GM12878 (cell line): Measurements from ENCODE around the gene SLX4. TPM values are rescaled to one million over a fixed set of nuclear protein-coding genes. Genes with fewer than 3 reads are reported as not detected.

Experiments used
- ATAC-seq: fragments of 200-7000 bp; cut with Tn5 transposase; 3 replicates; pipeline ENCODE4 v1.9.1; 2020; ENCODE audit warnings: mild to moderate bottlenecking, moderate library complexity
- BruUV-seq: library from RNA; stranded (reverse); fragments of 400-500 nt; replicated peaks from 2 replicates; lab custom pipeline; 2021; lab: Mats Ljungman, UMichigan
- CTCF ChIA-PET: fragments of 300-600 bp; sonication (Branson Sonifier 250); formaldehyde crosslinking; extraction: SDS; loops from one replicate; lab custom pipeline; 2021; ENCODE audit warnings: inconsistent platforms; lab: Yijun Ruan, JAX
- POLR2A ChIA-PET: fragments of 350-600 bp; formaldehyde crosslinking; extraction: SDS; loops from one replicate; lab custom pipeline; 2021; ENCODE audit warnings: inconsistent platforms; lab: Charles Lee
- RAD21 ChIA-PET: fragments of 300-600 bp; sonication (Branson Sonifier 250); formaldehyde crosslinking; loops from one replicate; lab custom pipeline; 2023; ENCODE audit warnings: antibody characterized with exemption; ENCODE audit not compliant: unreplicated experiment; lab: Charles Lee
- SMC1A ChIA-PET: fragments of 300-600 bp; sonication (Branson Sonifier 250); formaldehyde crosslinking; loops from one replicate; lab custom pipeline; 2023; ENCODE audit not compliant: unreplicated experiment, uncharacterized antibody; lab: Charles Lee
- DNase-seq: peaks from one replicate; pipeline ENCODE4 v3.0.0-alpha.2; 2011; ENCODE audit warnings: low read depth, low spot score
- FAIRE-seq: peaks from 3 replicates; lab custom pipeline; 2011; peaks lifted over from hg19 to GRCh38; lab: Jason Lieb, UNC
- H2AFZ ChIP-seq: 2 replicates; pipeline ENCODE4 v1.6.0; 2011; ENCODE audit warnings: low read depth, low read length, control low read depth; ENCODE audit not compliant: control insufficient read depth
- H3K27ac ChIP-seq: 2 replicates; pipeline ENCODE4 v1.5.1; 2011; ENCODE audit warnings: control low read depth; ENCODE audit not compliant: control insufficient read depth, insufficient read depth
- H3K27me3 ChIP-seq, 2 experiments: replicated peaks in 1 of 2; 2 replicates each; pipeline versions ENCODE4 v1.6.0 to v1.6.1; 2011; ENCODE audit warnings: low read length in 1 of 2; ENCODE audit not compliant: control insufficient read depth in 2 of 2, insufficient read depth in 2 of 2
- H3K36me3 ChIP-seq, 2 experiments: 2 replicates each; pipeline ENCODE4 v1.5.1; 2011; ENCODE audit warnings: low read length in 1 of 2; ENCODE audit not compliant: control insufficient read depth in 2 of 2, insufficient read depth in 2 of 2
- H3K4me1 ChIP-seq: 2 replicates; pipeline ENCODE4 v1.6.1; 2011; ENCODE audit warnings: mild to moderate bottlenecking, low read length, moderate library complexity, mixed read lengths; ENCODE audit not compliant: control insufficient read depth, insufficient read depth
- H3K4me2 ChIP-seq: 2 replicates; pipeline ENCODE4 v1.6.0; 2011; ENCODE audit warnings: control low read depth; ENCODE audit not compliant: control insufficient read depth, insufficient read depth
- H3K4me3 ChIP-seq: fragments of 200-600 bp; sonication (generic); 2 replicates; pipeline ENCODE4 v1.5.1; 2016
- H3K79me2 ChIP-seq: 2 replicates; pipeline ENCODE4 v1.6.0; 2011; ENCODE audit warnings: low read length; ENCODE audit not compliant: control insufficient read depth, insufficient read depth
- H3K9ac ChIP-seq: 2 replicates; pipeline ENCODE4 v1.8.0; 2011; ENCODE audit warnings: low read length, control low read depth, mixed read lengths; ENCODE audit not compliant: control insufficient read depth, insufficient read depth
- H3K9me3 ChIP-seq: replicated peaks from 3 replicates; pipeline ENCODE4 v1.5.1; 2011; ENCODE audit warnings: mild to moderate bottlenecking, low read length; ENCODE audit not compliant: control insufficient read depth, insufficient read depth
- H4K20me1 ChIP-seq: 2 replicates; pipeline ENCODE4 v1.6.0; 2011; ENCODE audit not compliant: control insufficient read depth, insufficient read depth
- MYC ChIP-seq: IDR thresholded peaks from 2 replicates; pipeline ENCODE4 v1.6.1; 2011; ENCODE audit warnings: mild to moderate bottlenecking, low read length, moderate library complexity, inconsistent platforms; ENCODE audit not compliant: insufficient read depth, insufficient replicate concordance, insufficient read length, severe bottlenecking
- WGBS: methylation state at CpG from one replicate; pipeline ENCODE4 v1.1.6; 2016; ENCODE audit warnings: low lambda C conversion rate; ENCODE audit not compliant: insufficient replicate concordance, insufficient coverage; ENCODE audit errors: missing lambda C conversion rate; 5-methylcytosine and 5-hydroxymethylcytosine counted together
- in situ Hi-C: fragments of 300-500 bp; cut with MboI; formaldehyde crosslinking; loops from 9 replicates; pipeline ENCODE4 v1.14.3; 2018; ENCODE audit warnings: mixed read lengths
- intact Hi-C: fragments of 100-400 bp; cut with micrococcal nuclease; formaldehyde crosslinking; loops from one replicate; pipeline ENCODE4 v1.14.2; 2022; ENCODE audit not compliant: unreplicated experiment
- polyA plus RNA-seq, 11 experiments: library from polyadenylated mRNA; depleted of rRNA in 4 of 11; unstranded in 6 of 11; stranded (reverse) in 5 of 11; fragments of >200 nt; fragmentation: Nextera tagmentation in 4 of 11; fragmentation: Illumina TruSeq in 1 of 11; extraction: Ambion mirVana in 4 of 11; extraction: Trizol in 1 of 11; gene quantifications; 1 replicate in 1 of 11; 2 replicates in 10 of 11; pipeline versions ENCODE4 v1.2.1 to v1.2.3, GENCODE V29; 2011 to 2016; ENCODE audit warnings: inconsistent platforms in 2 of 11, missing spikeins in 2 of 11, low read depth in 1 of 11
- total RNA-seq, 4 experiments: library from RNA; depleted of rRNA in 3 of 4; stranded (reverse); fragments of >200 nt in 3 of 4; fragmentation: Illumina TruSeq in 1 of 4; extraction: Trizol in 1 of 4; gene quantifications; 2 replicates each; pipeline versions ENCODE4 v1.2.1 to v1.2.3, GENCODE V29; 2013 to 2021

SLX4 gene
- total and polyA plus RNA-seq, 10 of the 15 experiments (the other 5 are each of a cell fraction or from before 2014, with no cell fraction given): 0.18 to 12.3 (median 4.8) TPM

GRCh38 chr16:3532741-3533140, 78.7 kb downstream of the SLX4 start:
- Histone ChIP-seq H3K4me1 (no peaks in the 10 kb centered on the region), H3K4me2 (no peak overlapping the region), H3K79me2 (no peaks in the 10 kb centered on the region), H3K9ac (no peak overlapping the region), H3K36me3 (no peaks in the 10 kb centered on the region; a peak in 1 of 4 replicates)
- BruUV-seq: no TSS peak
- ATAC-seq: no peak
- SMC1A ChIA-PET: no interaction called here
- in situ Hi-C loops: no loop called here
- no peak for TF ChIP-seq MYC
- TF ChIP-seq, all 136 proteins: peak for 0
- H3K9me3 ChIP-seq: no peaks in the 10 kb centered on the region
- WGBS: 99% methylated on average over 12 of the region's 12 CpGs
- H4K20me1 ChIP-seq: no peaks in the 10 kb centered on the region
- FAIRE-seq (no peak), DNase-seq (no peak)
- intact Hi-C loops: no loop called here
- no peak overlapping the region for H2AFZ ChIP-seq
- no peak overlapping the region for H3K27ac ChIP-seq
- CTCF ChIA-PET: interaction anchor here (0.7 kb wide), 1 partner anchor 44 kb away, joined by 3 read pairs; the partner anchor contains the start of gene NLRC3
- no peak overlapping the region for H3K4me3 ChIP-seq
- H3K27me3 ChIP-seq: no peaks in the 10 kb centered on the region
- POLR2A ChIA-PET: no interaction called here
- RAD21 ChIA-PET: no interaction called here

Other genes with a start within 250 kb of the SLX4 start
Only the 7 nearest of the 9 such genes appear.
- 2.4 TPM in 2 replicates for gene ZNF597, start 168.1 kb downstream of the SLX4 start, total RNA-seq (2014; rRNA removed)
- gene ZNF597, start 168.1 kb downstream of the SLX4 start, total RNA-seq (2014; rRNA removed; fragmentation: Illumina TruSeq; extraction: Trizol): 2.8 TPM in 2 replicates
- gene ZNF597, start 168.1 kb downstream of the SLX4 start, total RNA-seq (2021): 1.9 and 2.0 TPM in 2 replicates
- 2.7 and 3.1 TPM in 2 replicates for gene ZNF597, start 168.1 kb downstream of the SLX4 start, polyA plus RNA-seq (2011; rRNA removed)
- 2.0 and 2.8 TPM in 2 replicates for gene ZNF597, start 168.1 kb downstream of the SLX4 start, polyA plus RNA-seq (2014; fragmentation: Illumina TruSeq; extraction: Trizol)
- gene ZNF597, start 168.1 kb downstream of the SLX4 start, polyA plus RNA-seq (2014; fragmentation: Nextera tagmentation; extraction: Ambion mirVana): under 1 TPM; 0.80 to 0.85 TPM
- 1.2 and 1.5 TPM in 2 replicates for gene ZNF597, start 168.1 kb downstream of the SLX4 start, polyA plus RNA-seq (2014; rRNA removed)
- gene ZNF597, start 168.1 kb downstream of the SLX4 start, polyA plus RNA-seq (2016; fragmentation: Nextera tagmentation; extraction: Ambion mirVana): 1 to 10 TPM; 1.3 to 2.8 TPM
- 17.6 and 19.3 TPM in 2 replicates for gene NAA60, start 167.9 kb downstream of the SLX4 start, total RNA-seq (2014; rRNA removed)
- 10.9 and 15.6 TPM in 2 replicates for gene NAA60, start 167.9 kb downstream of the SLX4 start, total RNA-seq (2014; rRNA removed; fragmentation: Illumina TruSeq; extraction: Trizol)
- gene NAA60, start 167.9 kb downstream of the SLX4 start, total RNA-seq (2021): 38.6 and 39.7 TPM in 2 replicates
- 24.3 and 30.8 TPM in 2 replicates for gene NAA60, start 167.9 kb downstream of the SLX4 start, polyA plus RNA-seq (2011; rRNA removed)
- gene NAA60, start 167.9 kb downstream of the SLX4 start, polyA plus RNA-seq (2014; fragmentation: Illumina TruSeq; extraction: Trizol): 42.5 and 54.7 TPM in 2 replicates
- 1 to 10 TPM; 6.2 to 9.1 TPM for gene NAA60, start 167.9 kb downstream of the SLX4 start, polyA plus RNA-seq (2014; fragmentation: Nextera tagmentation; extraction: Ambion mirVana)
- gene NAA60, start 167.9 kb downstream of the SLX4 start, polyA plus RNA-seq (2014; rRNA removed): 32.2 and 39.1 TPM in 2 replicates
- 10 to 100 TPM; 38.4 to 43.1 TPM for gene NAA60, start 167.9 kb downstream of the SLX4 start, polyA plus RNA-seq (2016; fragmentation: Nextera tagmentation; extraction: Ambion mirVana)
- not detected in 2 replicates for gene C16orf90, start 116.1 kb downstream of the SLX4 start, total RNA-seq (2014; rRNA removed)
- gene C16orf90, start 116.1 kb downstream of the SLX4 start, total RNA-seq (2014; rRNA removed; fragmentation: Illumina TruSeq; extraction: Trizol): not detected in 2 replicates
- not detected in 2 replicates for gene C16orf90, start 116.1 kb downstream of the SLX4 start, total RNA-seq (2021)
- not detected in 2 replicates for gene C16orf90, start 116.1 kb downstream of the SLX4 start, polyA plus RNA-seq (2011; rRNA removed)
- gene C16orf90, start 116.1 kb downstream of the SLX4 start, polyA plus RNA-seq (2014; fragmentation: Illumina TruSeq; extraction: Trizol): not detected in 2 replicates
- gene C16orf90, start 116.1 kb downstream of the SLX4 start, polyA plus RNA-seq (2014; fragmentation: Nextera tagmentation; extraction: Ambion mirVana): not detected
- not detected in 2 replicates for gene C16orf90, start 116.1 kb downstream of the SLX4 start, polyA plus RNA-seq (2014; rRNA removed)
- not detected for gene C16orf90, start 116.1 kb downstream of the SLX4 start, polyA plus RNA-seq (2016; fragmentation: Nextera tagmentation; extraction: Ambion mirVana)
- gene CLUAP1, start 110.6 kb downstream of the SLX4 start, total RNA-seq (2014; rRNA removed): 3.8 and 6.0 TPM in 2 replicates
- 8.5 and 11.2 TPM in 2 replicates for gene CLUAP1, start 110.6 kb downstream of the SLX4 start, total RNA-seq (2014; rRNA removed; fragmentation: Illumina TruSeq; extraction: Trizol)
- 6.9 and 7.1 TPM in 2 replicates for gene CLUAP1, start 110.6 kb downstream of the SLX4 start, total RNA-seq (2021)
- 15.0 and 19.5 TPM in 2 replicates for gene CLUAP1, start 110.6 kb downstream of the SLX4 start, polyA plus RNA-seq (2011; rRNA removed)
- 8.2 and 14.5 TPM in 2 replicates for gene CLUAP1, start 110.6 kb downstream of the SLX4 start, polyA plus RNA-seq (2014; fragmentation: Illumina TruSeq; extraction: Trizol)
- 10 to 100 TPM; 14.9 to 16.2 TPM for gene CLUAP1, start 110.6 kb downstream of the SLX4 start, polyA plus RNA-seq (2014; fragmentation: Nextera tagmentation; extraction: Ambion mirVana)
- gene CLUAP1, start 110.6 kb downstream of the SLX4 start, polyA plus RNA-seq (2014; rRNA removed): 5.0 and 7.9 TPM in 2 replicates
- 10 to 100 TPM; 14.6 to 15.1 TPM for gene CLUAP1, start 110.6 kb downstream of the SLX4 start, polyA plus RNA-seq (2016; fragmentation: Nextera tagmentation; extraction: Ambion mirVana)
- gene NLRC3, start 34.2 kb downstream of the SLX4 start, total RNA-seq (2014; rRNA removed): 14.1 and 15.0 TPM in 2 replicates
- gene NLRC3, start 34.2 kb downstream of the SLX4 start, total RNA-seq (2014; rRNA removed; fragmentation: Illumina TruSeq; extraction: Trizol): 7.9 and 8.2 TPM in 2 replicates
- gene NLRC3, start 34.2 kb downstream of the SLX4 start, total RNA-seq (2021): 17.8 and 18.2 TPM in 2 replicates
- 6.7 and 6.8 TPM in 2 replicates for gene NLRC3, start 34.2 kb downstream of the SLX4 start, polyA plus RNA-seq (2011; rRNA removed)
- 9.2 and 9.4 TPM in 2 replicates for gene NLRC3, start 34.2 kb downstream of the SLX4 start, polyA plus RNA-seq (2014; fragmentation: Illumina TruSeq; extraction: Trizol)
- gene NLRC3, start 34.2 kb downstream of the SLX4 start, polyA plus RNA-seq (2014; fragmentation: Nextera tagmentation; extraction: Ambion mirVana): 1 to 10 TPM; 2.2 to 2.4 TPM
- 11.1 and 11.2 TPM in 2 replicates for gene NLRC3, start 34.2 kb downstream of the SLX4 start, polyA plus RNA-seq (2014; rRNA removed)
- 1 to 10 TPM; 6.1 to 6.9 TPM for gene NLRC3, start 34.2 kb downstream of the SLX4 start, polyA plus RNA-seq (2016; fragmentation: Nextera tagmentation; extraction: Ambion mirVana)
- 9.4 and 9.9 TPM in 2 replicates for gene DNASE1, start 43.1 kb upstream of the SLX4 start, total RNA-seq (2014; rRNA removed)
- 4.8 and 7.0 TPM in 2 replicates for gene DNASE1, start 43.1 kb upstream of the SLX4 start, total RNA-seq (2014; rRNA removed; fragmentation: Illumina TruSeq; extraction: Trizol)
- 7.9 and 8.3 TPM in 2 replicates for gene DNASE1, start 43.1 kb upstream of the SLX4 start, total RNA-seq (2021)
- 6.3 and 8.7 TPM in 2 replicates for gene DNASE1, start 43.1 kb upstream of the SLX4 start, polyA plus RNA-seq (2011; rRNA removed)
- gene DNASE1, start 43.1 kb upstream of the SLX4 start, polyA plus RNA-seq (2014; fragmentation: Illumina TruSeq; extraction: Trizol): 4.6 and 7.3 TPM in 2 replicates
- gene DNASE1, start 43.1 kb upstream of the SLX4 start, polyA plus RNA-seq (2014; fragmentation: Nextera tagmentation; extraction: Ambion mirVana): 1 to 10 TPM in 1 of 2 experiments, under 1 TPM in 1; 0.23 to 1.7 TPM
- gene DNASE1, start 43.1 kb upstream of the SLX4 start, polyA plus RNA-seq (2014; rRNA removed): 12.0 and 15.1 TPM in 2 replicates
- gene DNASE1, start 43.1 kb upstream of the SLX4 start, polyA plus RNA-seq (2016; fragmentation: Nextera tagmentation; extraction: Ambion mirVana): 1 to 10 TPM; 7.6 to 9.2 TPM
- gene TRAP1, start 105.9 kb upstream of the SLX4 start, total RNA-seq (2014; rRNA removed): 308 and 442 TPM in 2 replicates
- 102 and 111 TPM in 2 replicates for gene TRAP1, start 105.9 kb upstream of the SLX4 start, total RNA-seq (2014; rRNA removed; fragmentation: Illumina TruSeq; extraction: Trizol)
- gene TRAP1, start 105.9 kb upstream of the SLX4 start, total RNA-seq (2021): 287 and 303 TPM in 2 replicates
- gene TRAP1, start 105.9 kb upstream of the SLX4 start, polyA plus RNA-seq (2011; rRNA removed): 106 and 262 TPM in 2 replicates
- gene TRAP1, start 105.9 kb upstream of the SLX4 start, polyA plus RNA-seq (2014; fragmentation: Illumina TruSeq; extraction: Trizol): 112 and 214 TPM in 2 replicates
- gene TRAP1, start 105.9 kb upstream of the SLX4 start, polyA plus RNA-seq (2014; fragmentation: Nextera tagmentation; extraction: Ambion mirVana): 10 to 100 TPM; 16.3 to 60.3 TPM
- 238 and 391 TPM in 2 replicates for gene TRAP1, start 105.9 kb upstream of the SLX4 start, polyA plus RNA-seq (2014; rRNA removed)
- gene TRAP1, start 105.9 kb upstream of the SLX4 start, polyA plus RNA-seq (2016; fragmentation: Nextera tagmentation; extraction: Ambion mirVana): 100 to 1,000 TPM; 243 to 265 TPM